ENCODE results near the gene CXCR3.
A peak's percentile ranks its signal among the peaks of the same experiment; 100 is the strongest.
"Not testable (repeated sequence)": the region's sequence is repeated elsewhere in the genome, so short reads cannot be mapped to it uniquely, and the experiment has no call there.

The CXCR3 gene

GRCh38 chrX:71618303-71618721 lies at the start of gene CXCR3:
Gene CXCR3 (minus strand): TSS chrX:71618511. CDS start chrX:71618449, 62 bp downstream.
- DNase-seq (ENCODE audit: low read depth): peak; percentile 30

GRCh38 chrX:71667328-71668247 lies 49.3 kb upstream of the CXCR3 start, which contains the start of gene LOC101059915:
Gene LOC101059915 (plus strand): TSS chrX:71667546.
- no peak for DNase-seq (ENCODE audit: low read depth)

GRCh38 chrX:71666240-71667223 lies 48.2 kb upstream of the CXCR3 start:
- DNase-seq (ENCODE audit: low read depth): no peak

- DNase-seq (ENCODE audit: low read depth): no peak
Observed at GRCh38 chrX:71665747-71666146, 47.4 kb upstream of the CXCR3 start.

- DNase-seq (ENCODE audit: low read depth): no peak
Observed at GRCh38 chrX:71664889-71665491, 46.7 kb upstream of the CXCR3 start.

GRCh38 chrX:71664202-71664601 lies 45.9 kb upstream of the CXCR3 start:
- not testable (repeated sequence) for DNase-seq (ENCODE audit: low read depth)

- DNase-seq (ENCODE audit: low read depth): peak; percentile 15
Observed at GRCh38 chrX:71663238-71663637, 44.9 kb upstream of the CXCR3 start.

- DNase-seq (ENCODE audit: low read depth): not testable (repeated sequence)
Observed at GRCh38 chrX:71662654-71663053, 44.3 kb upstream of the CXCR3 start.

GRCh38 chrX:71661919-71662318 lies 43.6 kb upstream of the CXCR3 start:
- DNase-seq (ENCODE audit: low read depth): no peak

- DNase-seq (ENCODE audit: low read depth): no peak
Observed at GRCh38 chrX:71660562-71661416, 42.5 kb upstream of the CXCR3 start.

GRCh38 chrX:71659959-71660358 lies 41.6 kb upstream of the CXCR3 start:
- DNase-seq (ENCODE audit: low read depth): no peak

- no peak for DNase-seq (ENCODE audit: low read depth)
Observed at GRCh38 chrX:71659342-71659741, 41.0 kb upstream of the CXCR3 start.

- DNase-seq (ENCODE audit: low read depth): no peak
Observed at GRCh38 chrX:71657267-71657666, 39.0 kb upstream of the CXCR3 start.

GRCh38 chrX:71653344-71653743 lies 35.0 kb upstream of the CXCR3 start:
- no peak for DNase-seq (ENCODE audit: low read depth)

GRCh38 chrX:71652405-71652804 lies 34.1 kb upstream of the CXCR3 start:
- DNase-seq (ENCODE audit: low read depth): peak; percentile 24

GRCh38 chrX:71650333-71650969 lies 32.1 kb upstream of the CXCR3 start:
- DNase-seq (ENCODE audit: low read depth): no peak

GRCh38 chrX:71644406-71644805 lies 26.1 kb upstream of the CXCR3 start:
- not testable (repeated sequence) for DNase-seq (ENCODE audit: low read depth)

GRCh38 chrX:71640002-71640401 lies 21.7 kb upstream of the CXCR3 start:
- DNase-seq (ENCODE audit: low read depth): no peak

GRCh38 chrX:71638409-71638808 lies 20.1 kb upstream of the CXCR3 start:
- no peak for DNase-seq (ENCODE audit: low read depth)

- DNase-seq (ENCODE audit: low read depth): no peak
Observed at GRCh38 chrX:71637848-71638247, 19.5 kb upstream of the CXCR3 start.

- DNase-seq (ENCODE audit: low read depth): no peak
Observed at GRCh38 chrX:71637253-71637618, 18.9 kb upstream of the CXCR3 start.
